NCI-H510A treated with DMSO at 0.1 percent for 48 hours (cell line): ENCODE results near the gene SMIM32.

Experiments
- DNase-seq: peaks from one replicate; lab custom pipeline; 2025; lab: John Stamatoyannopoulos, UW

Gene SMIM32

DNA sequence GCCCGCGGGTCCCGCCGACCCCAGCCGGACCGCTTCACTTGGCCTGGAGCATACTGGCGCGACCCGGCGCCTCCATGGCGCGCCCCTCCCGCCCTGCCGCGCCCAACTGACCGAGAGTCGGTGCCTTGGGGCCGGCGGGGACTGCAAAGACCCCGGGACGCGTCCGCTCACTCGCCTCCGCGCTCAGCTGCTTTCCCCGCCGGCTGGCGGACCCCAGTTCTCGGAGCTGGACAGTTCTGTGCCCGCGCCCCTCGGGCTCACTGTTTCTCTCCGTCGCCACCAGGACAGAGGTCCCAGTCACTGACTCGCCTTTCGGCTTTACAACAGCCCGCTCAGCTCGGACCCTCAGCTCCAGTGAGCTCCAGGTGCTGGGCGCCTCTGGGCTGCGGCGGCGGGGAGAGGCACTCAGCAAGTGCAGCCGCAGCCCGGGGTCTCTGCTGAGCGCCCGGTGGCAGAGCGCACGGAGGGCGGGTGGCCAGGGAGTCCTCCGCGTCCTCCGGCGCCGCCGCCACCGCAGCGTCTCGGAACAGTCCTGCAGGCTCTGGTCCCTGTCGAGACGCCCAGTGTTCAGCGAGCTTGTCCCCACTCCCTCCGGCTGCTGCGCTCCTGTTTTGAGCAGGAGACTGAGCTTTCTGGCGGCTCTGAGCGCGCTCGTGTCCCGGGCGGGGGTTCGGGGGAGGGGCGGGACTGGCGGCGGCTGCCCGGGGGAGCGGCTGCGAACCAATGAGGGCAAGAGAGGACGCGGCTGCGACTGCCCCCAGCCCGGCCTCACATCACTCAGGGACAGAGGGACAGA, at the start of gene SMIM32:
TSS of gene SMIM32 (minus strand) at position 637 of the 796 bp plus-strand sequence. CDS start 638 bp downstream, outside the sequence.
- DNase-seq, result peak; percentile 43

DNA sequence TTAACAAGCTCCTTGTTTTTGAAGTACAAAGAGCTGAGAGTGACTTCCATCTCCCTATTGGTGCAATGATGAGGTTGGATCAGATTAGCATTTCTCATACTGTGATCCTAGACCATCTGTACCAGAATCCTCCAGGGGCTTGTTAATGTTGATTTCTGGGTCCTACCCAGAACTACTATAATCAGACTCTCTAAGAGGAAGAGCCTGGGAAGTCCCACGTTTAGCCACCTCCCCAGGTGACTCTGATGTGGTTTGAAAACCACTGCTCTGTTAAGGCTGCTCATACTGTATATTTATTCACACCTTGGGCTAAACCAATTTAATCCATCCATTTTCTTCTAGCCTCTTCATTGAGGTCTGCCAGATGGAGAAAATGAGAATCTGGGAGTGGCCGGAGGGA, 49.6 kb upstream of the SMIM32 start:
- DNase-seq, result no peak

DNA sequence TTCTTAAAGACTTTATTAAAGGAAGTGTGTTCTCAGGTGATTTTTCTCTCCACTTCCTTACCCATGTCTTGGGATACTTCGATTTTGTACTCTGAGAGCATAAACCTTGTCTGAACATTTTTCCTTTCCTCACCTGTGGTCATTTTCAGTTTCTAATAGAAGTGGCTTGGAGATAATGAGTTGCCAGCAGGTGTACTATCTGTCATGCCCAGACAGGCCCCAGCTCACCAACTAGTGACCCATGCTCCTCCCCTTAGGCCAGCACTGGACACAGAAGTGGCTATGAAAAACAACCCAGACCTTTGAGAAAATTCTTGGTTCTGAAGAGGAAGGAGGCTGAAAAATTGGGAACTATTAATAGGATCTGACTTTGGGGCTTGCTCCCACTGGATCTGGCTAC, 49.2 kb upstream of the SMIM32 start:
- peak; percentile 21 for DNase-seq

DNA sequence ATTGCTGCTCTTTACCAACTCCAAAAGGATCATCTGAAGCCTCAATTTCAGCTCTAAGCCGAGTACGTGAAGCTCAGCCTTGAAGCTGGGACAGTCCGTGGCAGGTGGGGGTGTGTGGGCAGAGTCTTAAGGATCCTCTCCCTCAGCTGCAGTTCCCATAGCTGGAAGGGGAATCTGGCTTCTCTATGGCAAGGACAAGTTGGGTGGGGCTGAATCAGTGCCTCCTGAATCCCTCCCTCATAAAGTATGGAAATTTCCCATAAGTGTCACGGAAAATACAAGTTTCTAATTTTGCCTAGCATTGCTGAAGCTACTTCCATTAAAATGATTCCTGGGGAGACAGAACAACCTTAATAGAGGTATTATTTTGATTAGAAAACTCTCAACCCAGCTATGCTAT, 47.9 kb upstream of the SMIM32 start:
- DNase-seq, result no peak

DNA sequence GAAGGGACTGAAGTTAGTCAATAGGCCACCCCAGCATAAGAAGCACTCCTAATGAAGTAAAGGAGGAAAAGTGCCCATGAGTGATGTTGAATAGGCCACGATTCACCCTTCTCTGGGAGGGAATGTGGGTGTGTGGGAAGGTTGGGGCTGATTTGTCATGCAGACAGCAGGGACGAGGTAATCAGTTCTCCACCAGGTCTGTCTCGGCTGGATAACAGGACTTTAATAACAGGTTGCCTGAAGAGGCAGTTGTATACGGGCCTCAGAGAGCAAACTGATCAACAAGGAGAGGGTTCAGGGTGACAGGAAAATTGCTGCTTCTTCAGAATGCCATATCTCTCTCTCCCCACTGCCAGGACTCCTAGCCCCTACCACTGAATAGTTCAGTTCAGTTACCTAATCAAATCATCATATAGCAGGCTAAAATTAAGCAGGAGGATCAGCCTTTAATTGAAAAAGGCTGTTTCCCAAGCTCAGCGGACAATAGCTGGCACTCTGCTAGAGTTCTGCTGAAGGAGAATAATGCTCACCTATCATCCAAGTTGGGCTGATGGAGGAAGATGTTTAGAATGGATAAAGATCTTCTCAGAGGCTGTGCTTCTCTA, 43.6 kb upstream of the SMIM32 start:
- no peak for DNase-seq

DNA sequence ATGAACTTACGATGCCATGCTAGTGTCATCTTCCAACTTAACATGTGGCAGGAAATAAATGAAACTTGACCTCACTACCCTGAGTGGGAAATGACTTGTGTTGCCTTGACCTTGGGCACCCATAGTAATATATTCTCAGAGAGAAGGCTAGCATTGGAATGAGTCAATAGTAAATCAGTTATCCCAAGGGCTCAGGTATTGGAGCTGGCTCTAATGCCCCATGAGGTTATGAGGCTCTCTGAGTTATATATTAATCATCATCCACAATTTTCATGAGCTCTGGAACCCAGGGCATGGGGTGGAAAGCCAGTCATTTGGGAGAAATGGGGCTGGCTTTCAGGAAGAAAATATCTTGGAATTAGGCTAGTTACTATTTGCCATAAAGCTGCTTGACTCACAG, 42.4 kb upstream of the SMIM32 start:
- no peak for DNase-seq

DNA sequence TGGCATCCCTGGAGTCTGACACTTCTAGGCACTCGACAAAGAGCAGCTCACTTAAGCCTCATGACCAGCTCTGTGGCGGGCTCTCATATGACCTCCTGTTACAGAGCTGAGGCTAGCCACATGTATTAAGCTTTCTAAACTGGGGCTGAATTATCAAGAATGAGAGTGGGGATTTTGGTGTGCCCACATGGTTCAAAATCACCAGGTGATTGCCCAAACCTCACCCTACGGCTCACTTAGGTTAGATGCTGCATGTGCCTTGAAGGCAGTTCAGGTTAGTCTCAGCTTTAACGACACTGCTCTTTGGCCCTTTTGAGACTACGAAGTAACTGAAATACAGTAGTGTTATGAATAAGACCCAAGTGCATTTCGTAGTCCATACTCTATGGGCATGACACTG, 39.4 kb upstream of the SMIM32 start:
- DNase-seq, result no peak

- DNase-seq, result no peak
Observed at GRCh38 chr5:136230176-136230575, 37.2 kb upstream of the SMIM32 start.

DNA sequence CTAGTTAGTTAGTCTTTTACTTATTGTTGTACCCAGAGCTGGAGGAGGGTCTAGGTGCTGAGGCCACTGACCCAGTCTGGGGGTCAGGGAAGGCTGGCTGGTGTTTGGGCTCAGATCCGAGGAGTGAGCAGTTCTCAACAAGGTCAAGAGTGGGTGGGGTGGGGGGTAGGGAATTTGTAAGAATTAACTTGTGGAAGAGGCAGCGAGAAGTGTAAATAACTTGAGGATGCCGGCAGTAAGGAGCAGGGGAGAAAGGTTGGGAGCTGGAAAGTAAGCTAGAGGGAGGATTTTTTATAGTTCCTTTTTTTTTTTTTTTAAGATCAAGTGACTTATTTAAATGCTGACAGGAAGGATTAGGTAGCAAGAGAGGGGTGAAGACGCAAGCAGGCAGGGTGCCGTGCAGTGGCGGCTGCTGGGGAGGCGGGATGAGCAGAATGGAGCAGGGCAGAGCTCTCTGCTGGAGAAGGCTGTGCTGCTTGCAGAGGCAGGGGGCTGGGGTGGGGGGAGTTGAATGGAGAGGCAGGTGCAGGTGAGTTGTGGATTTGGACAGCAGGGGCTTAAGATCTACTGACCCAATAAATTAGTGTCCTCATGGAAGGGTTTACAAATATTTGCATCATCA, 35.3 kb upstream of the SMIM32 start:
- no peak for DNase-seq

DNA sequence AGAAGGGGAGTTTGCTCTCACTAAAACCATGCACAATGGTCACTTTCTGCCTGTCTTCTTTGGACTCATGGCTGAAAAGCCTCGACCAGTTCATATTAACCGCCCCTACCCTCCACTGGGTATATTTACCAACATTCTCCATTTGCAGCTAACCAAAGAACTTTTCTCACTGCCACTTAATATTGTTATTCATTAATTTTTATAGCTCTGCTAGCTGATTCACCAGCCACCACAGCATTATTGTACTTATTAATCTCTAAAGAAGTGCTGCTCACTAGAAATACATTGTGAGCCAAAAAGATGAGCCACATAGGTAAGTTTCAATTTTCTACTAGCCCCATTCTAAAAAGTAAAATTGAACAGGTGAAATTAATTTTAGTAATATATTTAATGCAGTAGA, 33.4 kb upstream of the SMIM32 start:
- no peak for DNase-seq

GRCh38 chr5:136225796-136226195, 32.8 kb upstream of the SMIM32 start:
- DNase-seq, result no peak

DNA sequence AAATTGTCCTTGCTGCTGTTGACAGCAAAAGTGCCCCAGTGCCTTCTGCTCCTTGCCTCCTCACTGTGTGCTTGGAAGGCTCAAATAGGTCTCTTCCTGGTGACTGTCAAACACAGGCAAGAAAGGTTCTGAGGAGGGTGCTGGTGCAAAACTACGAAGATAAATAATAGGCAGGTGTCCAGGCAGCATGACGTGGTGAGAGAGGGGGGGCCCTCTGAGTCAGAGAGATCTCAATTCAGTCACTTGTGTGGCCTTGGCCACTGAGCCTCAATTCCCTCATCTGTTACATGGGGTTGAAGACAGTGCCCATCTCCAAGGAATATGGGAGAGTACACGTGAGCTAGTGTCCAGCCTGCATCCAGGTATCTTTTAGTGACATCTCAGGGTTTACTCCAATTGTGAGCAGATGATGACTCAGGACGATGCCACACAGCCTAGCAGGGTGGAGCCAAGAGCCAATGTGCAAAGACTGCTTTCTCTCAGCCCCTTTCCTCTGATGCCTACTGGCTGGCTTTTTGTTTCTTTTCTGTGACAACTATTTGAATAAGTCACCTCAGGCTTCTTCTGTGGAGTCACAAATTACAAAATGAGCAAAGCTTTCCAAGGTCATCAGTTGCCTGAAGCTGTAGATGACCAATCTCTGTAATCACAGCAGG, 29.7 kb upstream of the SMIM32 start:
- no peak for DNase-seq

GRCh38 chr5:136221340-136221739, 28.4 kb upstream of the SMIM32 start:
- DNase-seq, result no peak

DNA sequence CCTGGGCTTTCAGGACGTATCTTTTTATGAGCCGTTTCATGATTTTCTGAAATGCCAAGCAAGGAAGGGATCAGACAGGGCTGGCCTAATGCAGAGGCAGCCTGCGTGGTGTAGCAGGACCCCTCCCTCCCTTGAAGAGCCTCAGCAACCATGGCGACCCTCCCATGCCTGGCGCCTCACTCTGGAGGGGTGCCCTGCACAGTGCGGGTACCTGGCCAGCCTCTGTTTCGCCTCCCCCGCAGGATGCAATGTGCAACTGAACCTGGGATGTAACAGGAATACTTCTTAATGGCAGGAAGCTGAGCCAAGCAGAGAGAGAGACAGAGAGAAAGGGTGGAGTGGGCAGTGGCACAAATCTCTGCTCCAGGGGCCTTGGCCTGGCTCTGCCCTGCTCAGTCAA, 23.3 kb upstream of the SMIM32 start:
- DNase-seq, result no peak

GRCh38 chr5:136215812-136216211, 22.9 kb upstream of the SMIM32 start:
- no peak for DNase-seq

GRCh38 chr5:136213919-136214493, 21.0 kb upstream of the SMIM32 start:
- DNase-seq, result no peak

- DNase-seq, result peak; percentile 34
Observed at GRCh38 chr5:136212252-136212721, 19.3 kb upstream of the SMIM32 start.

DNA sequence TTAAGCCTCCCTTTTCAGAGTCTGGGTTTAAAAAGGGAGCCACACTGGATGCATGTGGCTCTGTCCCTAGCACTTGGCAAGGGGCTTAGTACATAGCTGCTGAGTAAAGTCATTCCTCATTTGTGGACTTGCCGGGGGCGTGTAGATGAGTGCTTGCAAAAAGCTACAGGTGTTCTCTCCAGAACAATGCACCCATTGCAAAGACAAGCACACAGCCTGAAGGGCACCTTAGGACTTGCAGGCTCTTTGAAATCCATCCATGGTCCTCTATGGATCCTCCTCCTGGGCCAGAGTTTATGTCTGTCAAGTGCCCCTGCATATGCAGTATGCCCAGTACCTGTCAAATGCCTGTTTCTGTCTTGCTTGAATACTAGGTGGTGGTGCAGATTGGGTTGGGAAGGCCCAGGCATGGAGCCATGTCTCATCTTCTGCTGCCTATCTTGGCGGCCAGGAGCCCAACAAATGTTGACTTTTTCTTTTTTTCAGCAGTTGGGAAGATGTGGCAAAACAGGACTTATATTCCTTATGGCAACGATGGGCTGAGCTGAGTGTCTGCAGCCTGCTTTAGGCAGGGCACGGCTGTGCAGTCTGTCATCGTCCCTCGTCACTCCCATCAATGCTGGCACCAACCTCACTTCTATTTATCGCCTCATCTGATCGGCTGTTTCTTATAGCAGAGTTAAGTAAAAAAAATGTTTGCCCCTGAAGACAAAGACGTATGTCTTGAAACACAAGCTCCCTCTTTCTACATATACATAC, 18.5 kb upstream of the SMIM32 start:
- DNase-seq, result no peak

DNA sequence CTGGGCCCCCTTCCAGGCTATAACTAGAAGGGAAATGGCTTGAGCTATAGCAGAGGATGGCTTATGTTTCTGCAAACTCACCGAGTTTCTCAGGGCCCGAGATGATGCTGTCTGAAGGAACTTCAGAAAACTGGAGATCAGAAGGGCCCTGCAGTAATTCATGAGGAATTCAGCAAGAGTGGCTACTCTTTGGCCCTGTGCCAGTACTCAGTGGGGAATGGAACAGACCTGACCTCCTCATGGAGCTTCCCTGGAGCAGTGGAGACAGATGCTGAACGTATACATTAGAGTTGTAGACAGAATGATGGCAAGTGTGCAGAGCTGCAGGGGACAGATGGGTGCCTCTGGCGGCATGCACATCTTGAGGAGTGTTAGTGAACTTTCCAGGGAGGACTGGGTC, 17.3 kb upstream of the SMIM32 start:
- no peak for DNase-seq

DNA sequence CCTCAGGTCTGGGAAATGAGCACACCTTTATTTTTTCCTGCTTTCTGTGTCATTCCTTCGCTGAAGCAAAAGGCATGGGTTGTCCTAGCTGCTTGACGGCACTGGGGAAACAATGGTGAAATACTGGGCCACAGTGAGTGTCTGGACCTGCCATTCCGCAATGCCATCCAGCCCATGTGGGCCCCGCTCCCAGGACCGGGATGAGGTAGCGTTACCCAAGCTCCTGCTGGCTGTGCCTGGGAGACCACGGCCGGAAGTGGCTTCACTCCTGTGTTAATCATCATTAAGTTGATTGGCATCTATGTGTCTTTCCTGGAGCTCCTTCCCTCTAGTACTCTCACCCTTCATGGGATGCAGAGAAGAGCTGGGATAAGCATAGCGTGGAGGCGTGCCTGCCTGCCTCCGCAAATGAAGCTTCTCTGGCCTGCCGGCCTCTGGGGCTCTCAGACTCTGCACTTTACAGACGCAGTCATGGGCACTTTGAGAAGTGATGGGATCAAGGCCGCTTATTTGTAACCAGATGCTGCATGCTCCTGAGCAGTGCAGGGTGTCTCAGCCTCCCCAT, 16.5 kb upstream of the SMIM32 start:
- DNase-seq, result no peak

DNA sequence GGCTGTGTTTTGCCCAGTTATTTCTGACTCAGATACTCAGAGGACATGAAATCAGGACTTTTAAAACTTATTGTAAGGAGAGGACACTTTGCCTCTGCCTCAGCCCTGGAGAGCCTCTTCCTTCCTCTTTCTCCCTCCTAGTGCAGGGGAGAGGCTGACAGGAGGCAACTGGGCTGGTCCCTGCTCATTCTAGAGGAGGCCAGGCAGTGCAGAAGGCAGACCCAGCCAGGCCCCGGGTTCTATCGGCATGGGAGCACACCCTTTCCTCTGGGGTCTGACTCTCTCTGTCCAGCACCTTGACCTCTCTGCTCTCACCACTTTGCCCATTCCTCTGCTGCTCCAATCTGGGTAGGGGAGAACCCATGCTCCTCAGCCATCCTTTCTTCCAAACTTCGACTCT, 16.0 kb upstream of the SMIM32 start:
- no peak for DNase-seq
